Measurements from ENCODE around the gene SMAD3.

DNA sequence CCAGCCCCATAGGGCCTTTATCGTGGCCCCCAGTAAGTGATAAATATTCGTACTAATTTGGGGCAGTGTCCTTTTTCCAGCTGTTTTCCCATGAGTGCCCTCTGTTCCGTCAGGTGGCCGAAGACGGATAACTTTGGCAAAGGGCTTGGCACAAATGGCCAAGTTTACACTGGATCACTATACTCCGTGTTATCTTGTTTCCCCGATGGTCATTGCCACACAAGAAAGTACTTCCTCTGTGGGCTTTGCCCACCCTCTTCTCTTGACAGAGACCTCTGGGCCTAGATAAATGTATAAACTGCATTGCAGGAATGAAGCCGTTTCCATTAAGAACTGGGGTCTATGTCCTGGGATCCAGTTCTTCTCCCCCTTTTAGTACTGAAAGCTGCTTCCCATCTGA lies 39.1 kb downstream of the SMAD3 start:
- TF ChIP-seq POLR2A (IDR thresholded peaks at IDR 0.05), result no peak
- TF ChIP-seq, protein P1, sequence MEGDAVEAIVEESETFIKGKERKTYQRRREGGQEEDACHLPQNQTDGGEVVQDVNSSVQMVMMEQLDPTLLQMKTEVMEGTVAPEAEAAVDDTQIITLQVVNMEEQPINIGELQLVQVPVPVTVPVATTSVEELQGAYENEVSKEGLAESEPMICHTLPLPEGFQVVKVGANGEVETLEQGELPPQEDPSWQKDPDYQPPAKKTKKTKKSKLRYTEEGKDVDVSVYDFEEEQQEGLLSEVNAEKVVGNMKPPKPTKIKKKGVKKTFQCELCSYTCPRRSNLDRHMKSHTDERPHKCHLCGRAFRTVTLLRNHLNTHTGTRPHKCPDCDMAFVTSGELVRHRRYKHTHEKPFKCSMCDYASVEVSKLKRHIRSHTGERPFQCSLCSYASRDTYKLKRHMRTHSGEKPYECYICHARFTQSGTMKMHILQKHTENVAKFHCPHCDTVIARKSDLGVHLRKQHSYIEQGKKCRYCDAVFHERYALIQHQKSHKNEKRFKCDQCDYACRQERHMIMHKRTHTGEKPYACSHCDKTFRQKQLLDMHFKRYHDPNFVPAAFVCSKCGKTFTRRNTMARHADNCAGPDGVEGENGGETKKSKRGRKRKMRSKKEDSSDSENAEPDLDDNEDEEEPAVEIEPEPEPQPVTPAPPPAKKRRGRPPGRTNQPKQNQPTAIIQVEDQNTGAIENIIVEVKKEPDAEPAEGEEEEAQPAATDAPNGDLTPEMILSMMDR (IDR thresholded peaks at IDR 0.05), result no peak
